Upper lobe of left lung (tissue), 4 donors: ENCODE data around the gene PTN.

ENCODE experiments used
- POLR2A ChIP-seq, 4 donors: fragments of 450-650 bp; IDR thresholded peaks; one replicate each; pipeline ENCODE4 v1.5.1; 2016 to 2017; ENCODE audit warnings: antibody characterized with exemption in 4 of 4, mild to moderate bottlenecking in 2 of 4
- POLR2AphosphoS5 ChIP-seq, 2 donors: sonication (generic); formaldehyde crosslinking; IDR thresholded peaks; one replicate each; pipeline ENCODE4 v1.5.1; 2017; ENCODE audit warnings: antibody characterized with exemption in 2 of 2
- TF ChIP-seq, protein P1 (sequence below), 6 experiments: fragments of 450-650 bp in 4 of 6; fragments of 200-600 bp in 2 of 6; sonication (generic) in 2 of 6; IDR thresholded peaks; one replicate each; pipeline ENCODE4 v1.5.1; 2016 to 2019; ENCODE audit warnings: antibody characterized with exemption in 6 of 6

DNA sequence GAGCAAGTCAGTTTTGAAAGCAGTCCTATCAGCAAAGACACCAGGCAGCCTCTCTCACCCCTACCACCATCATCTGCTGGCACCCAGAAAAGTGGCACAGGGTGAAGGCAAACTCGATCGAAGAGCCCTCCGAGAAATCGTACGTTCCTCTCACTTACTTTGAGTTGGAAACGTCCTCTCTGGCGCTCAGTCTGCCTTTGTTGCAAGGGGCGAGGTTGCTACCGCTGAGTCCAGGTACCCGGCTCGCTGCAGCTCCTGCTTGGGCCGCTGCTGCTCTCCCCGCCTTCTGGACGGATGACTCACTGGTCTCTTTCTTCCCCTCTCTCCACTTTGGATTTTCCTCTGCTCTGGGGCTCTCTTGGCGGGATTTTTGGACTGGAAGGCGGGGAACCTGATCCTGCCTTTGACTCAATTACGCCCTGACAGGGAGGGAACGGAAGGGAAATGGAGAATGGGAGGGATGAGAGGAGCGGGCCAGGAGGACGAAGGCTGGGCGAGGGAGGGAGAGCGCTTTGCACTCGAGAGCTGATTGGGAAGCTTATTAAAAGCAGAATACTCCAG lies at the start of gene PTN:
- TF ChIP-seq, protein P1, sequence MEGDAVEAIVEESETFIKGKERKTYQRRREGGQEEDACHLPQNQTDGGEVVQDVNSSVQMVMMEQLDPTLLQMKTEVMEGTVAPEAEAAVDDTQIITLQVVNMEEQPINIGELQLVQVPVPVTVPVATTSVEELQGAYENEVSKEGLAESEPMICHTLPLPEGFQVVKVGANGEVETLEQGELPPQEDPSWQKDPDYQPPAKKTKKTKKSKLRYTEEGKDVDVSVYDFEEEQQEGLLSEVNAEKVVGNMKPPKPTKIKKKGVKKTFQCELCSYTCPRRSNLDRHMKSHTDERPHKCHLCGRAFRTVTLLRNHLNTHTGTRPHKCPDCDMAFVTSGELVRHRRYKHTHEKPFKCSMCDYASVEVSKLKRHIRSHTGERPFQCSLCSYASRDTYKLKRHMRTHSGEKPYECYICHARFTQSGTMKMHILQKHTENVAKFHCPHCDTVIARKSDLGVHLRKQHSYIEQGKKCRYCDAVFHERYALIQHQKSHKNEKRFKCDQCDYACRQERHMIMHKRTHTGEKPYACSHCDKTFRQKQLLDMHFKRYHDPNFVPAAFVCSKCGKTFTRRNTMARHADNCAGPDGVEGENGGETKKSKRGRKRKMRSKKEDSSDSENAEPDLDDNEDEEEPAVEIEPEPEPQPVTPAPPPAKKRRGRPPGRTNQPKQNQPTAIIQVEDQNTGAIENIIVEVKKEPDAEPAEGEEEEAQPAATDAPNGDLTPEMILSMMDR (IDR thresholded peaks at IDR 0.05) = no peak
- TF ChIP-seq POLR2AphosphoS5 (IDR thresholded peaks at IDR 0.05) = no peak
- no peak for TF ChIP-seq POLR2A (IDR thresholded peaks at IDR 0.05)
